HG03139 (cell line): ENCODE results near the gene WWC1.
"Not testable (repeated sequence)": the region's sequence is repeated elsewhere in the genome, so short reads cannot be mapped to it uniquely, and the experiment has no call there.

Experiments
- ATAC-seq: cut with Tn5 transposase; IDR thresholded peaks from one replicate; pipeline ENCODE4 v1.9.1; 2021; ENCODE audit not compliant: unreplicated experiment

Gene WWC1

DNA sequence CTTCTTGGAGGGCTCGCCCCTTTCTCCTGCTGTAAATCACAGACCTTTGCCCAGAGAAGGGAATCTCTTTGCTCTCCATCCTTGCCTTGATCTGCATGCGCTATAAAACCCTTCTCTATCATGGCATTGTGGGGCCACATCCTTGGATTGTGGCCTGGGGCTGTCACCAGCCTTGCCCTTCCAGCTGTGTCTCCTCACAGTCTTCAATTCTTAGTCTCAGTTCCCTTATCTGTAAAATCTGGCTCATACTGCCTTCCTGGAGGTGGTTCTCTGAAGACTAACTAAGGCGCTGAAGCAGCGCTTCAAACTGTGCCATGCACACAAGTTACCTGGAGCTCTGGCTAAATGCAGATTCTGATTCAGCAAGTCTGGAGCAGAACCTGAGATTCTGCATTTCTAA is 141.5 kb downstream of the WWC1 start:
- peak; percentile 53 for ATAC-seq

DNA sequence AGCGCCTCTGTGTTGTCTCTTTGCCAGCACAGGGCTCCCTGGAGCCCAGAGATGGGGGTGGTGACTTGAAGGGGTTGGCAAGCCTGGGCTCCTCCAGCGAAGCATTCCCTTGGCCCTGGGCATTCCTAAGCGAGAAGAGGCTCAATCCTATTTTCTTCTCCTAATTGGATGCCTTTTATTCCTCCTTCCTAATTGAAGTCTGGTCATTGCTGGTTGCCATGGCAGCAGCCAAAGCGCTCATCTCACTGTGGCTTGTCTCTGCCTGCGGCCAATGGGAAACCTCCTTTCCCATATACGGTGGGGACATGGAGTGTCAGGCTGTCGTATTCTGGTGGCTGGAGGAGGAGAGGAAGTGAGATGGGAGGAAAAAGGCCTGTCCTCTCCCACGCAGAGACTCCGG is 142.6 kb downstream of the WWC1 start:
- no peak for ATAC-seq

DNA sequence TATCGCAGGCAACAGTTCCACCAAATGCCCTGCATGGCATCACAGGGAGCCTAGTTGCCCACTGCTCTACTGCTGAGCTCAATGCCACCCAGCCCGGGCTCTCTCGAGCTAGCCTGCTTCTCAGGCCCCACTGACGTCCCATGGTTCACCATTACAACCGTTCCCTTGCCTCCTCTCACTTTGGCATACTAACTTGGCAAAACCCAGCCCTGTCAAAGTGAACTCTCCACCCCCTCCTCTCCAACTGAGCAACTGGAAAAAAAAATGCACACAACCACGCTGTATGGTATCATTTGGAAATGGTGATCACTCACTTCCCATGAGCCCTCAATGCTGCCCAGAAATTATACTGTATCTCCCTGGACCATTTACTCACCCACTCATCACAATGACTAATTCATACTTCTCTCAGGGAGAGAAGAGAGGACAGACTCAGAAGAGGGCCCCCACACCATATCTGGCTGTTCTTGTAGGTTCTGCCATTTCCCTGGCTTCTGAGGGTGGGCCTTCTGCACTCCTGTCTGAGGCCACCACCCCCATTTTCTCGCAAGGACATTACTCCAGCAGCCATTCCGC is 143.4 kb downstream of the WWC1 start:
- ATAC-seq, result no peak

DNA sequence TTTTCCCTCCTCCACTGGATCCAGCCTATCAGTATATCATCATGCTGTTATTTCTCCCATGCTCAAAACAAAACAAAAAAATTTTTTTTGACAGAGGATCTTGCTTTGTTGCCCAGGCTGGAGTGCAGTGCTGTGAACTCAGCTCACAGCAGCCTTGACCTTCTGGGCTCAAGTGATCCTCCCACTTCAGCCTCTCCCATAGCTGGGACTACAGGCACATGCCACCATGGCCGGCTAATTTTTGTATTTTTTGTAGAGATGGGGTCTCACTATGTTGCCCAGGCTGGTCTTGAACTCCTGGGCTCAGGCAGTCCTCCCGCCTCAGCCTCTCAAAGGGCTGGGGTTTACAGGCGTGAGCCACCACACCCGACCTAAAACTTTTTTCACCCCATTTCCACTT is 143.9 kb downstream of the WWC1 start:
- not testable (repeated sequence) for ATAC-seq

DNA sequence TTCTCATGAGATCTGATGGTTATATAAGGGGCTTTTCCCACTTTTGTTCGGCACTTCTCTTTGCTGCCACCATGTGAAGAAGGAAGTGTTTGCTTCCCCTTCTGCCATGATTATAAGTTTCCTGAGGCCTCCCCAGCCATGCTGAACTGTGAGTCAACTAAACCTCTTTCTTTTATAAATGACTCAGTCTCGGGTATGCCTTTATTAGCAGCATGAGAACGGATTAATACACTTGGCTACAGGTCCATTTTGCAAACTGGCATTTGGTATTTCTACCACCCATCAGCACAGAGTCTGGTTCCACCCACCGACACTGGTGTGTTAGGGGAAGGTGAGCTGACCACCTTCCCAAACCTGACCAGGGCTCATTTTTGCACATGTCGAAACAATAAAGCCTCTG is 146.9 kb downstream of the WWC1 start:
- ATAC-seq, result no peak

DNA sequence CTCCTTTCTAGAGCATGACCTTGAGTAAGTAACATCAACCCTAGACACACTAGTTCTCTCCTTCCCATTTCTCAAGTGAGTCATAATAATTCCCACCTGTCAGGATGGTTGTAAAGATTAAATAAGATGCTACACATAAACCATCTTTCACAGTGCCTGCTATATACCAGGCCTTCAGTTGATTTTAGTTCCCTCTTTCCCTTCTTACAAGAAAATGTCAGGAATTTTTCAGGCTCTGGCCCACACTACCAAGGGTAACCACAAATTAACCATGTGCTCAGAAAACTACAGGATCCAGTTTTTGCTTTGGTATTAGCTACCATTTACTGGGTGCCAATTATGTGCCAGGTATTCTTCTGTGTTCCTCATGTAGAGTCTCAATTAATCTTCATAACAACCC is 152.1 kb downstream of the WWC1 start:
- ATAC-seq, result no peak

DNA sequence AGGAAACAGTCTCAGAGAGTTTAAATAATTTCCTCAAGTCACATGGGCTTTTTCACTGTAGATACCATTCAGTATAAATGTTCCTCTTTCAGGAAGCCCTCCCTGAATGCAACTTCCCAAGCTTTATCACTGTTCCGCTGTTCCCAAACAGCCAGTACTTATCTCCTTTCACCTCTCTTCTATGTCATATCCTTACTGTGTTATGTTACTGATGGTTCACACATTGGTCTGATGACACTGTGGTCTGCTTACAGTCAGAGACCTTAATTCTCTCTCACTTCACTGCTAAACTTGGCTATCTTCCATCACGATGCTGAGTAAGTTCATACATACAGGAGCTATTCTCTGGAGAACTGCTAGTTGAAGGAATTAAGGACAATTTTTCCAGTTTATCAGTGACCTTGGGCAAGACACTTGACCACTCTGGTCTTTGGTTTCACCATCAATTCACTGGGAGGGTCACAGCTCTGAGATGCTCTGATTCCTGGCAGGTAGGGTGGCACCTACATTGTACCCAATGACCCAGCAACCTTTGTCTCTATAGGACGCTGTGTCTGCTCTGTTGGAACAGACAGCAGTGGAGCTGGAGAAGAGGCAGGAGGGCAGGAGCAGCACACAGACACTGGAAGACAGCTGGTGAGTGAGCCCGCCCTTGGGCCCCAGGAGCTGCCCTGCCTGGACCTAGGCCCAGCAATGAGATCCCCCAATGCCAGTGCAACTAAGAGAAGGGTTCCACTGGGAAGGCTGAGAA is 152.7 kb downstream of the WWC1 start:
- ATAC-seq, result no peak

DNA sequence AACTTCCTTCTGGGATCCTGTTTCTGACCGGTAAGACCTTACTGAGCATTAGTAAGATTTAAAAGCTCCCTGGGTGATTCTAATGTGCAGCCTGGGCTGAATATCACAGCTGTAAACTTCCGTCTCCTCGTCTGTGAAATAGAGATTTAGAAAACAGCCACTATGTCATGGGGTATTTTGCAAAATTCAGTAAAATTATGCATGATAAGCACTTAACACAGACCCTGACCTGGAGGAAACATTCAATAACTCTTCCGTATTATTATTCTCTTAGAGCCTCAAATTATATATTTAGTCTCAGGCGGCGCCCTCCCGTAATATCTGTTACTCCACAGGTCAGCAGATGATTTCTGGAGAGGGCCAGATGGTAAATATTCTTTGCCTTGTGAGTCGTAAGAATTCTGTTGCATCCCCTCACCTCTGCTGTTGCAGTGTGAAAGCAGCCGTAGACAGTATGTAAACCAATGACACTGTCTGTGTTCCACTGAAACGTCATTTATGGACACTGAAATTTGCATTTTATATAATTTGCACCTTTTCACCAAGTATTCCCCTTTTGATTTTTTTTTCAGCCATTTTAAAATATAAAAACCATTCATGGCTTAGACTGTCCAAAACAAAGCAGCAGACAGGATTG is 155.7 kb downstream of the WWC1 start:
- ATAC-seq, result no peak

DNA sequence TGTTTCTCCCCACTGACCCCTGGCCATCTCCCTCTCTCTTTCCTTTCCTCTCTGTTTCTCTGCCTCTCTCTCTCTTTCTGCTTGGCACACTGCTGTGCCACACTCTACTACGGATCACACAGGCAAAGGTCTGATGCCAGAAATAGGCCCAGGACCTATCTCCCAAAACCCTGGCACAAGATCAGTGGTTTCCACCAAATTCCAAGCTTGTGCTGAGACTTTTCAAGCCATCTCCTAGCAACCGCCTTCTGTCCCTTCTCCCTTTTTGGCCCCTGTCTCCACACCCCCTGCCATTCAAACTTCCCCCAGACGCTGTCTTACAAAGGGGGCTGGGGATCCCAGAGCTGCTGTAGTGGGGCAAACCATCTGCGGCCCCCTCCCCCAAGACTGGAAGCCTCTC is 156.4 kb downstream of the WWC1 start:
- no peak for ATAC-seq

DNA sequence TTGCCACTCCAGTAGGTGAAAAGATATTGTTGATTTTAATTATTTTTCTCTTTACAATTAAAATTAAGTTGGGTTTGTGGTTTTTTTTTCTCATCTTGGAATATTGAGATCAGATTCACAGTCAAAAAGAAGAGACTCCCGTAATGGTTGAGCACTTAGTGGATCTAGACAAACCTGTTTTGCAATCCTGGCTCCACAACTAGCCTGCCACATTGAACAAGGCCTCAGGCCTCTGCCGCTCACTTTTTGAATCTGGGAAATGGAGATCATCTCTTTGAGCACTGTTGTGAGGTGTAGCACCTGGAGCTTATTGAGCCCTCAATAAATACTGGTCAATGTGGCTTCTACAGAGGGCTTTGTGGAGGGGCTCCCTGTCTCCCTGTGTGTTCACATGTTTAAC is 157.7 kb downstream of the WWC1 start:
- no peak for ATAC-seq

DNA sequence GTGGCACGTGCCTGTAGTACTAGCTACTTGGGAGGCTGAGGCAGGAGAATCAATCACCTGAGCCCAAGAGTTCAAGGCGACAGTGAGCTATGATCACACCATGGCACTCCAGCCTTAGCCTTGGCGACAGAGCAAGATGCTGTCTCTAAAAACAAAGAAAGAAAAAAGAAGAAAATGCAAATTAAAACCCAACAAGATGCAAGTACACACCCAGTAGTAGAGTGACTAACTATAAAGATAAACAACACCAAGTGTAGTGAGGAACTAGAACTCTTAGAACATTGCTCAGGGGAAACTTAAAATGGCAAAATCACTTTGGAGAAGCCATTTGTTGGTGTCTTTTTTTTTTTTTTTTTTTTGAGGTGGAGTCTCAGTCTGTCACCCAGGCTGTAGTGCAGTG is 160.1 kb downstream of the WWC1 start:
- ATAC-seq, result no peak

DNA sequence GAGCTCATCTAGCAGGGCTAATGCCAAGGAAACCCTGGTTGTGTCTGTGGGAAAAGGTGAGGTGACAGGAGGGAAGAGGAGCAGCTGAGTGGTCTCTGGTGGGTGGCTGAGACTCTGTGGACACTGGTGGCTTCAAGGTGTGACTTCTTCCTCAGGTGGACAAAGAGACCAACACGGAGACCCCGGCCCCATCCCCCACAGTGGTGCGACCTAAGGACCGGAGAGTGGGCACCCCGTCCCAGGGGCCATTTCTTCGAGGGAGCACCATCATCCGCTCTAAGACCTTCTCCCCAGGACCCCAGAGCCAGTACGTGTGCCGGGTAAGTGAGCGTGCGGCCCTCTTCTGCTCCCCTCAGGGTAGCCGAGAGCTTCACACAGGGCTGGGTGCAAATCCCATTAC is 163.8 kb downstream of the WWC1 start:
- ATAC-seq, result no peak

DNA sequence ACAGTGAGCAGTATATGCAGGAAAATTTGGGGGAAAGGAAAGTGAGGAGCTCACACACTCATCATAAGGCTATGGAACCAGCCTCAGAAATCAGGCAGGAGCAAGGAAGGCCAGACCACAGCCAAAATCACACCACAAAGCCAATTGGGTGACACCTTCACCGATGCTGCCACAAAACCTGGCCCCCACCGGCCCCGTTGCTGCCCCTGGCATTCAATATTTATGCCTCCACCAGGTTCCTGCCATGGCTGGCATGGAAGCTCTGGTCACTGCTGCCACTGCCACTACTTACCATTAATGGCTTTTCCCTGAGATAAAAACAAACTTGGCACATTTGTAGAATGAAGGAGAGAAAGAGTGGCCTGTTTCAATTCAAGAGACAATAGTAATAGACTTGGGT is 166.1 kb downstream of the WWC1 start:
- no peak for ATAC-seq

DNA sequence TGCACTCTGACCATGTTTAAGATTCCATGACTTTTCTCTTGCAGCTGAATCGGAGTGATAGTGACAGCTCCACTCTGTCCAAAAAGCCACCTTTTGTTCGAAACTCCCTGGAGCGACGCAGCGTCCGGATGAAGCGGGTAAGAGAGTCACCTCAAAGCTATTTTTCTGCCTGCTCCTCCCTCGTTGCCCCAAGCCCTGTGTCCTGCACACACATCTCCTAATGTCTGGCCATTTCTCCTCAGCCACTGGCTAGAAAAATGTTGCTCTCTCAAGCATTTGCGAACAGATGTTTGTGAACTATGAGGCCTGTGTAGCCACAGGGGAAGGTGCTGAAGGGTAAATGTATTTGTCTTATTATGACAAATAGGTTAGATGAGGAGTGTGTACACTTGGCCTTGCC is 169.2 kb downstream of the WWC1 start:
- no peak for ATAC-seq

DNA sequence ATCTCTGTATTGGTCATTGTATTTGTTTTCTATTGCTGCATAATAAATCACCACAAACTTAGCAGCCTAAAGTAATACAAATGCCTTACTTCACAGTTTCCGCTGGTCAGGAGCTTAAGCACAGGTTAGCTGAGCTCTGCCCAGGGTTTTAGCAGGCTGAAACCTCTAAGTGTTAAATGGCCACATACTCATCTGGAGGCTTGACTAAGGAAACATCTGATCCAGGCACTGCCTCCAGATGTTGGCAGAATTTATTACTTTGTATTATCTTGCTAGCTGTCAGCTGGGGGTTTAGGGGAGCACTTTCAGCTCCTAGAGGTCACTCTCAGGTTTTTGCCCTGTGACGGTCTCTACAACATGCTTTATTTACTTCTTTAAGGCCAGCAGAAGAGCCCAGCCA is 171.6 kb downstream of the WWC1 start:
- ATAC-seq, result no peak

DNA sequence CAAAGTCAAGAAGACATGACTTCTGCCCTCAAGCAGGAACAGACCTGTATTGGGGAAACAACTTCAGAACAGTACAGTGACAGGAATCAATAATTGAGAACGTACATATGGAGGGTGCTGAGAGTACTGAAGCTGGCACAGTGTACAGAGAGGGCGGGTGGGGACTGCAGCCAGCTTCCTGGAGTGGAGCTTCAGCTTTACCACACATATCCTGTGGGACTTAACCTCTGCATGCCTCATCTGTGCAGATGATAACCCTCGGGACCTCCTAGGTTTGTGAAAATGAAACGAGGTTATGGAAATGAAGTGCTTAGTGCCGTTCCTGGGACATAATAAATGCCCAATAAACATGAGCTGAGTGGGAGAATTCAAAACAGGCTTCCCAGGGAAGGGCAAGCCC is 172.8 kb downstream of the WWC1 start:
- no peak for ATAC-seq

DNA sequence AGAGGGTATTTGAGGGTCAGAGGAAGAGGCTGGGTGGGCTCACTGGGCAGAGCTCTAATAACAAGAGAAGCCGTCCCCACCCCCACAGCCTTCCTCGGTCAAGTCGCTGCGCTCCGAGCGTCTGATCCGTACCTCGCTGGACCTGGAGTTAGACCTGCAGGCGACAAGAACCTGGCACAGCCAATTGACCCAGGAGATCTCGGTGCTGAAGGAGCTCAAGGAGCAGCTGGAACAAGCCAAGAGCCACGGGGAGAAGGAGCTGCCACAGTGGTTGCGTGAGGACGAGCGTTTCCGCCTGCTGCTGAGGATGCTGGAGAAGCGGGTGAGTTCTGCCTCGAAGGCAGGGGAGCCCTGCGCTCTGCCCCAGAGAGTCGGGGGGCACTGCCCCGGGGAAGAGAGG is 173.2 kb downstream of the WWC1 start:
- no peak for ATAC-seq

DNA sequence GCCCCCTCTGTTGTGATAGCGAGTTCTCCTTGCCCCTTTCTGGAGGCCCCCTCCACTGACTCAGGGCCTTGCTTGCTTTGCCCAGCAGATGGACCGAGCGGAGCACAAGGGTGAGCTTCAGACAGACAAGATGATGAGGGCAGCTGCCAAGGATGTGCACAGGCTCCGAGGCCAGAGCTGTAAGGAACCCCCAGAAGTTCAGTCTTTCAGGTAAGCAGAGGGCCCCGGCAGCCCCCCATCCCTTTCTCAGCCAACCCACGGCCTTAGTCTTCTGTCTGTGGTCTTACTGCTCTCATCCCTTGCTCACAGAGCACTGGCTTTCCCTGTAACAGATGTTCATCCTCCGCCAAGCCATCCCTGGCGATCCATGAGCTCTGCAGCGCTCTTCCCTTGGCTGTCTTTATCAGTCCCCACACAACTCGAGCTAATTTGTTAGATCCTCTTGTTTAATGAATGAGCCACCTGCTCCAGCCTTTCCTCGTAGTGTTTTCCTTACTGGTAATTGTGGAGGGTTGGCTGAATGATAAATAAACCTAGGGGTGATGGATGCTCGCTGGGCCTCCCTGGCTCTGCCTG is 176.4 kb downstream of the WWC1 start:
- no peak for ATAC-seq

DNA sequence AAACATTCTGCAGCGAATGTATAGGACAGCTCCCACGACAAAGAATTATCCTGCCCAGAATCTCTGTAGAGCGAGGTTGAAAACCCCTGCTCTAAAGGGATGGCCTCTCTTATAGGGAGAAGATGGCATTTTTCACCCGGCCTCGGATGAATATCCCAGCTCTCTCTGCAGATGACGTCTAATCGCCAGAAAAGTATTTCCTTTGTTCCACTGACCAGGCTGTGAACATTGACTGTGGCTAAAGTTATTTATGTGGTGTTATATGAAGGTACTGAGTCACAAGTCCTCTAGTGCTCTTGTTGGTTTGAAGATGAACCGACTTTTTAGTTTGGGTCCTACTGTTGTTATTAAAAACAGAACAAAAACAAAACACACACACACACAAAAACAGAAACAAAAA is 177.4 kb downstream of the WWC1 start:
- no peak for ATAC-seq

DNA sequence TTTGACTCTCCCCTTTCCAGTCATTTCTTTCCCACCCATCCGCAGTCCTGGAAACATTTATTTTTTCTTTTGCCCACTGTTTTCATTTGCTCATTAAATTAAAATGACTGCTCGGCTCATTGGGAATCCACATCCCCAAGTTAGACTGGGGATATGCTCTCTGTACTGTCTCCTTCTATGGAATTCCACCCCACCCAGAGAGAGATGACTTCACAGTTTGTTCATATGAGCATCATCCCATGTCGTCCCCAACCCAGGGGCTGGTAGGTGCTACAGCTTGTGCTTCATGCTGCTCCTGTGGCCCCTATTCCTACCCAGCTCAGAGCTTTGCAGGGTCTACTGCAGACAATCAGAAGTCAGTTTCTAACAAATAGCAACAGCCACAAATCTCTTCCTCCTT is 178.4 kb downstream of the WWC1 start:
- no peak for ATAC-seq

DNA sequence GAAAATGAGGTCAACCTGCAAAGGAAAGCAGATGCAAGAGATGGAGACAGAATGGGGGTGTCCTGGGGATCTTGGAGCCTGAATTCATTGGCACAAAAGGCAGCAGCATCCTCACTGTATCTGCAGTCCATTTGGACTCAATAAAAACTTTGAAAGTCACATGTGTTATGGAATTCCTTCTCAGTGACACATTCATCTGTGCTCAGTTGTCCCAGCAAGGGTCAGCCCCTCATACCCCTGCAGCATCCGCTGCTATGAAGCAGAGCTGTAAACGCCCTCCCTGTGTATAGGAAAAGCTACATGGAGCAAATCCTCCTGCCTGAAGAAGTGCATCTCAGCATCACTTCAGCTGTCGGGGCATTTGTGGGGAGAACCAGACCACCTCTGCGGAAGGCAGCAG is 180.3 kb downstream of the WWC1 start:
- ATAC-seq, result no peak

DNA sequence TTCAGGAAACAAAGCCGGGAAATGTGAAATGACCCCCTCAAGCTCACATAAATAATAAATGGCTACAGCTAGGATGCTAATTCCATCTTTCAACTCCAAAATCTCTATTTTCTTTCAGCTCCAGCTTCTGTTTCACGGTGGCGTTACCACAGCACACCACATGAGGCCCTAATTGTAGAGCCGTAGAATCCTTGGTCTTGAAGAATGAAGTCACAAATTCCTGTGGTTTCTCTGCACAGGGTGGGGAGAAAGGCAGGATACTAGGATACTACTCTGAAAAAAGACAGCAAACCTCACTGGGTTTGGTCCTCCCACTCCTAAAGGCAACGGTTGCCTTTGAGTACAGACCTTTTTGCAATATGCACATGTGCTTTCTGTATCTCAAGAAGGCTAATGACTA is 180.9 kb downstream of the WWC1 start:
- ATAC-seq, result no peak
